WTC11 (cell line): Measurements from ENCODE around the gene TOR1A. TPM values are rescaled to one million over a fixed set of nuclear protein-coding genes. Genes with fewer than 3 reads are reported as not detected.

ENCODE experiments used
- ATAC-seq: fragments of 200-7000 bp; cut with Tn5 transposase; 2 replicates; pipeline ENCODE4 v1.10.0; 2021; ENCODE audit warnings: mild to moderate bottlenecking, moderate library complexity
- CTCF ChIA-PET: fragments of 300-600 bp; sonication (Branson Sonifier 250); formaldehyde crosslinking; loops from one replicate; lab custom pipeline; 2021; ENCODE audit warnings: antibody characterized with exemption; lab: Charles Lee
- POLR2A ChIA-PET: fragments of 350-600 bp; sonication (Branson Sonifier 250); formaldehyde crosslinking; loops from one replicate; lab custom pipeline; 2021; ENCODE audit warnings: antibody characterized with exemption; lab: Charles Lee
- DNase-seq: peaks from one replicate; pipeline ENCODE4 v3.0.0; 2021; ENCODE audit warnings: low spot score
- H3K27ac Mint-ChIP-seq: 2 replicates; pipeline ENCODE4 v1.8.0; 2021; ENCODE audit warnings: mixed read lengths
- H3K27me3 Mint-ChIP-seq: 2 replicates; pipeline ENCODE4 v1.8.0; 2021; ENCODE audit warnings: low read depth, mild to moderate bottlenecking, moderate library complexity, mixed read lengths
- H3K36me3 Mint-ChIP-seq: 2 replicates; pipeline ENCODE4 v1.8.0; 2021; ENCODE audit warnings: mixed read lengths
- H3K4me1 Mint-ChIP-seq: 2 replicates; pipeline ENCODE4 v1.8.0; 2022; ENCODE audit warnings: mixed read lengths
- H3K4me3 Mint-ChIP-seq: 2 replicates; pipeline ENCODE4 v1.8.0; 2021; ENCODE audit warnings: mild to moderate bottlenecking, moderate library complexity, mixed read lengths
- H3K9me3 Mint-ChIP-seq: 2 replicates; pipeline ENCODE4 v1.8.0; 2021; ENCODE audit warnings: mixed read lengths
- ATF1 ChIP-seq: sonication (generic); formaldehyde crosslinking; IDR thresholded peaks from 2 replicates; pipeline ENCODE4 v1.8.1; 2023; ENCODE audit warnings: mild to moderate bottlenecking, moderate library complexity, missing genetic modification reagents
- CBFB ChIP-seq: sonication (generic); formaldehyde crosslinking; IDR thresholded peaks from 2 replicates; pipeline ENCODE4 v1.8.1; 2022; ENCODE audit warnings: mild to moderate bottlenecking, low read depth, missing genetic modification reagents
- GTF2I ChIP-seq: fragments of 250-450 bp; sonication (Bioruptor Pico); conservative IDR thresholded peaks from 2 replicates; pipeline ENCODE4 v1.4.0; 2021; ENCODE audit warnings: mild to moderate bottlenecking
- JAZF1 ChIP-seq: fragments of 250-450 bp; sonication (Bioruptor Pico); IDR thresholded peaks from 2 replicates; pipeline ENCODE4 v1.9.0; 2021; ENCODE audit warnings: moderate library complexity, mild to moderate bottlenecking, inconsistent platforms
- NFE2L1 ChIP-seq: sonication (generic); formaldehyde crosslinking; IDR thresholded peaks from 2 replicates; pipeline ENCODE4 v1.8.1; 2023; ENCODE audit warnings: missing genetic modification reagents
- TCF7 ChIP-seq: sonication (generic); formaldehyde crosslinking; IDR thresholded peaks from 2 replicates; pipeline ENCODE4 v1.8.0; 2022; ENCODE audit warnings: mild to moderate bottlenecking, low read depth, missing genetic modification reagents, moderate library complexity
- TP53 ChIP-seq: sonication (generic); formaldehyde crosslinking; IDR thresholded peaks from 2 replicates; pipeline ENCODE4 v1.8.1; 2023; ENCODE audit warnings: mild to moderate bottlenecking, missing genetic modification reagents
- ZNF138 ChIP-seq: sonication (generic); formaldehyde crosslinking; conservative IDR thresholded peaks from 2 replicates; pipeline ENCODE4 v1.8.1; 2022; ENCODE audit warnings: mild to moderate bottlenecking, moderate library complexity, missing genetic modification reagents
- ZNF219 ChIP-seq: sonication (generic); formaldehyde crosslinking; IDR thresholded peaks from 2 replicates; pipeline ENCODE4 v1.8.0; 2023; ENCODE audit warnings: missing genetic modification reagents, mild to moderate bottlenecking, borderline replicate concordance
- ZNF232 ChIP-seq: sonication (generic); formaldehyde crosslinking; IDR thresholded peaks from 2 replicates; pipeline ENCODE4 v1.8.0; 2022; ENCODE audit warnings: mild to moderate bottlenecking, missing genetic modification reagents
- total RNA-seq: library from RNA; stranded (reverse); gene quantifications from 3 replicates; pipeline ENCODE4 v1.2.3, GENCODE V29; 2021
- TF ChIP-seq, protein P1 (sequence below): sonication (generic); formaldehyde crosslinking; IDR thresholded peaks from 2 replicates; pipeline ENCODE4 v1.8.0; 2022; ENCODE audit warnings: mild to moderate bottlenecking, missing genetic modification reagents
- TF ChIP-seq, protein P2 (sequence below): fragments of 250-450 bp; sonication (Bioruptor Pico); IDR thresholded peaks from 2 replicates; pipeline ENCODE4 v1.9.0; 2021; ENCODE audit warnings: mild to moderate bottlenecking
- TF ChIP-seq, protein P3 (sequence below): sonication (generic); formaldehyde crosslinking; IDR thresholded peaks from 2 replicates; pipeline ENCODE4 v1.8.1; 2022; ENCODE audit warnings: low read depth, mild to moderate bottlenecking, moderate library complexity, missing genetic modification reagents, borderline replicate concordance
- TF ChIP-seq, protein P4 (sequence below): sonication (generic); formaldehyde crosslinking; conservative IDR thresholded peaks from 2 replicates; pipeline ENCODE4 v1.8.1; 2023; ENCODE audit warnings: mild to moderate bottlenecking, low read depth, missing genetic modification reagents, moderate library complexity
- TF ChIP-seq, protein P5 (sequence below): sonication (generic); formaldehyde crosslinking; IDR thresholded peaks from 2 replicates; pipeline ENCODE4 v1.8.0; 2023; ENCODE audit warnings: mild to moderate bottlenecking, missing genetic modification reagents
- TF ChIP-seq, protein P6 (sequence below): fragments of 250-450 bp; sonication (Bioruptor Pico); IDR thresholded peaks from 2 replicates; pipeline ENCODE4 v1.9.0; 2021; ENCODE audit warnings: mild to moderate bottlenecking, borderline replicate concordance
- TF ChIP-seq, protein P7 (sequence below): fragments of 250-450 bp; sonication (Bioruptor Pico); conservative IDR thresholded peaks from 2 replicates; pipeline ENCODE4 v1.9.0; 2021; ENCODE audit warnings: mild to moderate bottlenecking

Gene TOR1A
- total RNA-seq, 1 experiment from 2014 or later, result 32.7 TPM

DNA sequence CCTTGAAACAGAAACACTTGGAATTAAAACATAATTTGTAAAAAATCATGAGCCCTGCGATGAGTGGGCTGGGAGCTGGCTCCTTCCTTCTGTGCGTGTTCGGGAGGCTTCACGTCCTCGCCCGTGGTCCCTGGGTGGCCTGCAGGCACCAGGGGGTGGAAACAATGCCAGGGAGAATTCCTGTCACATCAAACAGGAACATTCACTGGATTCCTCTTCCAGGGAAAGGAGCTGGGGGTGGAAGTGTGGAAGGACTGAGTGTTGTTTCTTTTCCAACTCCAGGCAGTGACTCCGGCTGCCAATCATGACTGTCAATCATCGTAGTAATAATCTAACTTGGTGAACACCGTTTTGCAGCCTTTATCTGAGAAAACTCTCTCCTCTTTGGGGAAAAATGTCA lies 10.3 kb downstream of the TOR1A start:
- Mint-ChIP-seq H3K4me3 (no peak overlapping the region), H3K9me3 (no peaks in the 10 kb centered on the region), H3K4me1 (0 out of 2 replicates have a peak, but pooled peaks cover 3% of the 10 kb centered on the region), H3K36me3 (peaks cover 69% of the 10 kb centered on the region), H3K27me3 (no peaks in the 10 kb centered on the region), H3K27ac (no peak overlapping the region)
- ATAC-seq (no peak), DNase-seq (no peak)
- POLR2A ChIA-PET, result no interaction called here
- TF ChIP-seq TCF7 (no peak), ZNF138 (CRISPR knock-in tag) (no peak), JAZF1 (CRISPR knock-in tag) (no peak), ZNF219 (CRISPR knock-in tag) (no peak), TP53 (CRISPR knock-in tag) (no peak), CBFB (CRISPR knock-in tag) (no peak), GTF2I (CRISPR knock-in tag) (no peak), ATF1 (CRISPR knock-in tag) (no peak), ZNF232 (CRISPR knock-in tag) (no peak), NFE2L1 (CRISPR knock-in tag) (no peak)
- TF ChIP-seq, protein P1, sequence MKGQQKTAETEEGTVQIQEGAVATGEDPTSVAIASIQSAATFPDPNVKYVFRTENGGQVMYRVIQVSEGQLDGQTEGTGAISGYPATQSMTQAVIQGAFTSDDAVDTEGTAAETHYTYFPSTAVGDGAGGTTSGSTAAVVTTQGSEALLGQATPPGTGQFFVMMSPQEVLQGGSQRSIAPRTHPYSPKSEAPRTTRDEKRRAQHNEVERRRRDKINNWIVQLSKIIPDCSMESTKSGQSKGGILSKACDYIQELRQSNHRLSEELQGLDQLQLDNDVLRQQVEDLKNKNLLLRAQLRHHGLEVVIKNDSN, result no peak
- TF ChIP-seq, protein P2, sequence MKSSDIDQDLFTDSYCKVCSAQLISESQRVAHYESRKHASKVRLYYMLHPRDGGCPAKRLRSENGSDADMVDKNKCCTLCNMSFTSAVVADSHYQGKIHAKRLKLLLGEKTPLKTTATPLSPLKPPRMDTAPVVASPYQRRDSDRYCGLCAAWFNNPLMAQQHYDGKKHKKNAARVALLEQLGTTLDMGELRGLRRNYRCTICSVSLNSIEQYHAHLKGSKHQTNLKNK (CRISPR knock-in tag), result no peak
- TF ChIP-seq, protein P3, sequence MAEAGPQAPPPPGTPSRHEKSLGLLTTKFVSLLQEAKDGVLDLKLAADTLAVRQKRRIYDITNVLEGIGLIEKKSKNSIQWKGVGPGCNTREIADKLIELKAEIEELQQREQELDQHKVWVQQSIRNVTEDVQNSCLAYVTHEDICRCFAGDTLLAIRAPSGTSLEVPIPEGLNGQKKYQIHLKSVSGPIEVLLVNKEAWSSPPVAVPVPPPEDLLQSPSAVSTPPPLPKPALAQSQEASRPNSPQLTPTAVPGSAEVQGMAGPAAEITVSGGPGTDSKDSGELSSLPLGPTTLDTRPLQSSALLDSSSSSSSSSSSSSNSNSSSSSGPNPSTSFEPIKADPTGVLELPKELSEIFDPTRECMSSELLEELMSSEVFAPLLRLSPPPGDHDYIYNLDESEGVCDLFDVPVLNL (CRISPR knock-in tag), result no peak
- TF ChIP-seq, protein P4, sequence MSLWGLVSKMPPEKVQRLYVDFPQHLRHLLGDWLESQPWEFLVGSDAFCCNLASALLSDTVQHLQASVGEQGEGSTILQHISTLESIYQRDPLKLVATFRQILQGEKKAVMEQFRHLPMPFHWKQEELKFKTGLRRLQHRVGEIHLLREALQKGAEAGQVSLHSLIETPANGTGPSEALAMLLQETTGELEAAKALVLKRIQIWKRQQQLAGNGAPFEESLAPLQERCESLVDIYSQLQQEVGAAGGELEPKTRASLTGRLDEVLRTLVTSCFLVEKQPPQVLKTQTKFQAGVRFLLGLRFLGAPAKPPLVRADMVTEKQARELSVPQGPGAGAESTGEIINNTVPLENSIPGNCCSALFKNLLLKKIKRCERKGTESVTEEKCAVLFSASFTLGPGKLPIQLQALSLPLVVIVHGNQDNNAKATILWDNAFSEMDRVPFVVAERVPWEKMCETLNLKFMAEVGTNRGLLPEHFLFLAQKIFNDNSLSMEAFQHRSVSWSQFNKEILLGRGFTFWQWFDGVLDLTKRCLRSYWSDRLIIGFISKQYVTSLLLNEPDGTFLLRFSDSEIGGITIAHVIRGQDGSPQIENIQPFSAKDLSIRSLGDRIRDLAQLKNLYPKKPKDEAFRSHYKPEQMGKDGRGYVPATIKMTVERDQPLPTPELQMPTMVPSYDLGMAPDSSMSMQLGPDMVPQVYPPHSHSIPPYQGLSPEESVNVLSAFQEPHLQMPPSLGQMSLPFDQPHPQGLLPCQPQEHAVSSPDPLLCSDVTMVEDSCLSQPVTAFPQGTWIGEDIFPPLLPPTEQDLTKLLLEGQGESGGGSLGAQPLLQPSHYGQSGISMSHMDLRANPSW (CRISPR knock-in tag), result no peak
- TF ChIP-seq, protein P5, sequence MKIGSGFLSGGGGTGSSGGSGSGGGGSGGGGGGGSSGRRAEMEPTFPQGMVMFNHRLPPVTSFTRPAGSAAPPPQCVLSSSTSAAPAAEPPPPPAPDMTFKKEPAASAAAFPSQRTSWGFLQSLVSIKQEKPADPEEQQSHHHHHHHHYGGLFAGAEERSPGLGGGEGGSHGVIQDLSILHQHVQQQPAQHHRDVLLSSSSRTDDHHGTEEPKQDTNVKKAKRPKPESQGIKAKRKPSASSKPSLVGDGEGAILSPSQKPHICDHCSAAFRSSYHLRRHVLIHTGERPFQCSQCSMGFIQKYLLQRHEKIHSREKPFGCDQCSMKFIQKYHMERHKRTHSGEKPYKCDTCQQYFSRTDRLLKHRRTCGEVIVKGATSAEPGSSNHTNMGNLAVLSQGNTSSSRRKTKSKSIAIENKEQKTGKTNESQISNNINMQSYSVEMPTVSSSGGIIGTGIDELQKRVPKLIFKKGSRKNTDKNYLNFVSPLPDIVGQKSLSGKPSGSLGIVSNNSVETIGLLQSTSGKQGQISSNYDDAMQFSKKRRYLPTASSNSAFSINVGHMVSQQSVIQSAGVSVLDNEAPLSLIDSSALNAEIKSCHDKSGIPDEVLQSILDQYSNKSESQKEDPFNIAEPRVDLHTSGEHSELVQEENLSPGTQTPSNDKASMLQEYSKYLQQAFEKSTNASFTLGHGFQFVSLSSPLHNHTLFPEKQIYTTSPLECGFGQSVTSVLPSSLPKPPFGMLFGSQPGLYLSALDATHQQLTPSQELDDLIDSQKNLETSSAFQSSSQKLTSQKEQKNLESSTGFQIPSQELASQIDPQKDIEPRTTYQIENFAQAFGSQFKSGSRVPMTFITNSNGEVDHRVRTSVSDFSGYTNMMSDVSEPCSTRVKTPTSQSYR (CRISPR knock-in tag), result no peak
- TF ChIP-seq, protein P6, sequence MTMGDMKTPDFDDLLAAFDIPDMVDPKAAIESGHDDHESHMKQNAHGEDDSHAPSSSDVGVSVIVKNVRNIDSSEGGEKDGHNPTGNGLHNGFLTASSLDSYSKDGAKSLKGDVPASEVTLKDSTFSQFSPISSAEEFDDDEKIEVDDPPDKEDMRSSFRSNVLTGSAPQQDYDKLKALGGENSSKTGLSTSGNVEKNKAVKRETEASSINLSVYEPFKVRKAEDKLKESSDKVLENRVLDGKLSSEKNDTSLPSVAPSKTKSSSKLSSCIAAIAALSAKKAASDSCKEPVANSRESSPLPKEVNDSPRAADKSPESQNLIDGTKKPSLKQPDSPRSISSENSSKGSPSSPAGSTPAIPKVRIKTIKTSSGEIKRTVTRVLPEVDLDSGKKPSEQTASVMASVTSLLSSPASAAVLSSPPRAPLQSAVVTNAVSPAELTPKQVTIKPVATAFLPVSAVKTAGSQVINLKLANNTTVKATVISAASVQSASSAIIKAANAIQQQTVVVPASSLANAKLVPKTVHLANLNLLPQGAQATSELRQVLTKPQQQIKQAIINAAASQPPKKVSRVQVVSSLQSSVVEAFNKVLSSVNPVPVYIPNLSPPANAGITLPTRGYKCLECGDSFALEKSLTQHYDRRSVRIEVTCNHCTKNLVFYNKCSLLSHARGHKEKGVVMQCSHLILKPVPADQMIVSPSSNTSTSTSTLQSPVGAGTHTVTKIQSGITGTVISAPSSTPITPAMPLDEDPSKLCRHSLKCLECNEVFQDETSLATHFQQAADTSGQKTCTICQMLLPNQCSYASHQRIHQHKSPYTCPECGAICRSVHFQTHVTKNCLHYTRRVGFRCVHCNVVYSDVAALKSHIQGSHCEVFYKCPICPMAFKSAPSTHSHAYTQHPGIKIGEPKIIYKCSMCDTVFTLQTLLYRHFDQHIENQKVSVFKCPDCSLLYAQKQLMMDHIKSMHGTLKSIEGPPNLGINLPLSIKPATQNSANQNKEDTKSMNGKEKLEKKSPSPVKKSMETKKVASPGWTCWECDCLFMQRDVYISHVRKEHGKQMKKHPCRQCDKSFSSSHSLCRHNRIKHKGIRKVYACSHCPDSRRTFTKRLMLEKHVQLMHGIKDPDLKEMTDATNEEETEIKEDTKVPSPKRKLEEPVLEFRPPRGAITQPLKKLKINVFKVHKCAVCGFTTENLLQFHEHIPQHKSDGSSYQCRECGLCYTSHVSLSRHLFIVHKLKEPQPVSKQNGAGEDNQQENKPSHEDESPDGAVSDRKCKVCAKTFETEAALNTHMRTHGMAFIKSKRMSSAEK (CRISPR knock-in tag), result no peak
- TF ChIP-seq, protein P7, sequence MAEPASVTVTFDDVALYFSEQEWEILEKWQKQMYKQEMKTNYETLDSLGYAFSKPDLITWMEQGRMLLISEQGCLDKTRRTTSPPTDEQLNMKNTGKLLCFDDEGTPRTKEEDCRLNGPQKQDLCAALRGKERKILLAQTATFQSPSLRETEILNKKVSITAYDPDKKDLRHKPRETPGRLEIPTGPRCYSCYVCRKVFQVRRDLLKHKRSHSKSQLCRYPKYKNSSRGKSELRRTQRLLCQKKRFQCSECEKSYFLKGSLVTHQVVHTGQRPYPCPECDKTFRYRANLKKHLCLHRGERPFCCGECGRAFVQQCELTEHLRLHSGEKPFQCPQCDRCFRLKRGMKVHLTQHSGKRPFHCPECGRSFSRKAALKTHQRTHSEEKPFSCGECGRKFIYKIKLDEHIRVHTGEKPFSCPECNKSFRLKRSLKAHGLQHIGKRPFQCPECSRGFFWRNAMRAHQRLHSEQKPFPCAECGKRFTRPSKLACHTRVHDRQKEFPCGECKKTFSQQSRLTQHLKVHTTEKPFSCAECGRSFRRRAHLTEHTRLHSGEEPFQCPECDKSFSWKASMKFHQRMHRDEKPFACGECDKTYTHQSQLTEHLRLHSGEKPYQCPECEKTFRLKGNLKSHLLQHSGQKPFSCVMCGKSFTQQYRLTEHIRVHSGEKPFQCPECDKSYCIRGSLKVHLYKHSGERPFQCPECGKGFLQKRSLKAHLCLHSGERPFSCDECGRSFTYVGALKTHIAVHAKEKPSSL (CRISPR knock-in tag), result no peak
- CTCF ChIA-PET, result no interaction called here
